ENCODE measurements around the gene ZNF543.
"Not testable (repeated sequence)": the region's sequence is repeated elsewhere in the genome, so short reads cannot be mapped to it uniquely, and the experiment has no call there.

The ZNF543 gene

GRCh38 chr19:57320180-57321084 is at the start of gene ZNF543:
ZNF543 (plus strand) TSS chr19:57320472; CDS start chr19:57320854, 382 bp downstream.
- DNase-seq = peak; percentile 85

DNA sequence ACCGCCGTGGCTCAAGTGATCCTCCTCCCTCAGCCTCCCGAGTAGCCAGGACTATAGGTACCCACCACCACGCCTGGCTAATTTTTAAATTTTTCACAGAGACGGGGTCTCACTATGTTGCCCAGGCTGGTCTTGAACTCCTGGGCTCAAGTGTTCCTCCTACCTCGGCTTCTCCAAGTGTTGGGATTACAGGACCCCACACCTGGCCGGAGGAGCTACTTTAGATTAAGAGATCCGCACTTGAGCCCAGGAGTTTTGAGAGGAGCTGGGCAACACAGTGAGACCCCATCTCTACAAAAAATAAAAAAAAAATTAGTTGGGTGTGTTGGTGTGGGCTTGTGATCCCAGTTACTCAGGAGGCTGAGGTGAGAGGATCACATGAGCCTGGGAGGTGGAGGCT is 49.0 kb upstream of the ZNF543 start:
- DNase-seq = no peak

- no peak for DNase-seq
Observed at GRCh38 chr19:57273014-57273413, 47.3 kb upstream of the ZNF543 start.

GRCh38 chr19:57276430-57276829 is 43.8 kb upstream of the ZNF543 start:
- DNase-seq = no peak

DNA sequence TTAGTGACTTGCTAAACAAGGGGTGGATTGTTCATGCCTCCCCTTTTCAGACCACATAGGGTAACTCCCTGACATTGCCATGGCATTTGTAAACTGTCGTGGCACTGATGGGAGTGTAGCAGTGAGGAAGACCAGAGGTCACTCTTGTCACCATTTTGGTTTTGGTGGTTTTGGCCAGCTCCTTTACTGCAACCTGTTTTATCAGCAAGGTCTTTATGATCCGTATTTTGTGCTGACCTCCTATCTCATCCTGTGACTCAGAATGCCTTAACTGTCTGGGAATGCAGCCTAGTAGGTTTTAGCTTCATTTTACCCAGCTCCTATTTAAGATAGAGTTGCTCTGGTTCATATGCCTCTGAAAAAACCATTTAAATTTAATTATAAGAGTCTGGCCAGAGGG is 41.8 kb upstream of the ZNF543 start:
- not testable (repeated sequence) for DNase-seq

DNA sequence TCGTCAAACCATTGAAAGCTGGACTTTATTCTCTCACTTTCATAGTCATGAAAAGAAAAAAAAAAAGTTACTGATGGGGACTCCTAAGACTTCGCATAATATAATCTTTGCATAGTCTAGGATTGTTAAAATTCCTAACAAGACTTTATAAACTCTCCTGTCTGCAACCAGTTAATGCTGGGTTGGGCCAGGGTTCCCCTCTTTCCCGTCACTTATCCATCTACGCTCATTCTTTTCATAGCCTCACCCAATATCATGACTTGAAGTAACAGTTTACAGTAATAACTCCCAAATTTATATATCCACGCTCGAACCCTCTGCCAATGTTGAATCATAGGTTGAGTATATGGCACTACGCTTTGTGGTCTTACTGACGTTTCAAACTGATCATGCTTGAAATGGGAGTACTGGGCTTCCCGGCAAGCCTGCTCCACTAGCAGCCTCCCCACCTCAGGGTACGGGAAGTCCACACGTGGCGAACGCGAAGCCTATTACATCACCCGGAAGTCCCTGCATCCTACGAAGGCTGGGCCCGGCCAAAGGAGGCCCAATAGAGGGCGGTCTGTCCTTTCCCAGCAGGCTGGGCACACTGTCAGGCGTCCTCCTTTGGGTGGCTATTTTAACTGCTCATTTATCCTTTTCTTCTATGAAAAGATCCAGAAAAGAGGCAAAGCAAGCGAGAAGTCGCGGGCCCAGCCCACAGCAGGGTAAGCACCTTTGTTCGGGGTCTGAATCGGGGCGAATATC is 40.7 kb upstream of the ZNF543 start:
- peak; percentile 69 for DNase-seq

GRCh38 chr19:57280165-57280961 is 39.9 kb upstream of the ZNF543 start, which contains the start of gene ZNF460:
ZNF460 (plus strand) TSS chr19:57280485; CDS start chr19:57280807, 322 bp downstream.
- DNase-seq = peak; percentile 94

- DNase-seq = peak; percentile 6
Observed at GRCh38 chr19:57280962-57281400, 39.3 kb upstream of the ZNF543 start.

- DNase-seq = no peak
Observed at GRCh38 chr19:57282011-57282643, 38.1 kb upstream of the ZNF543 start.

DNA sequence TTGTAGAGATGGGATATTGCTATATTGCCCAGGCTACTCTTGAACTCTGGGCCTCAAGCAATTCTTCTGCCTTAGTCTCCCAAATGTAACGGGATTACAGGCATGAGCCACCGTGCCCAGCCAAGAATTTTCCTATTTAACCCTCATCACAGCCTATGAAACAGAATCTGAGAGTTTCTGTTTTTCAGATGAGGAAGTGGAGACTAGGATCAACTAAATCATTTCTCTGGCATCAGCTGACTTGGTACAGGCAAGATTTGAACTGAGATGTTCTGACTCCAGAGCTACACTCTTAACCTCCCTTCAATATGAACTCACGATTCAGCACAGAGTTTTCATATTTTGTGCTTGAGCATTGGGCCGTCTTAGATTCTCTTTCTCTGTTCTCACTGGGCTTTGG is 31.9 kb upstream of the ZNF543 start:
- no peak for DNase-seq

- DNase-seq = no peak
Observed at GRCh38 chr19:57290970-57291369, 29.3 kb upstream of the ZNF543 start.

DNA sequence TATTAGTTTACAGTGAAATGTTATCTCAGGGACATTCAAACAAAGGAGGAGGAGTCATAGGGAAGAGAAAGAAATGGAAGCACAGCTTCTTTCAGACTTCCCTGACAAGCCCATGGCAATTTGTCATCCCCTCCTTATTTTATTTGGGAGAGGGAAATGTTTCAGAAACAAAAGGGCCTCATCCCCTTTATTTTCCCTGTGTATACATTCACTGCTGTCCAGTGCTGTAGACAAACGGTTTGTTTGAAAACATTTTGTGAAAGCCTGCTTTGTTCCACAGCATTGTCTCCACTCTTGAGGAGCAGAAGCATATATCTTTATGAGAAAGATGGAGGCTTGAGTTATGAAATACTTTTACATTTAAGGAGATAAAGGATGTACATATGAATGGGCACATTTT is 27.7 kb upstream of the ZNF543 start:
- no peak for DNase-seq

DNA sequence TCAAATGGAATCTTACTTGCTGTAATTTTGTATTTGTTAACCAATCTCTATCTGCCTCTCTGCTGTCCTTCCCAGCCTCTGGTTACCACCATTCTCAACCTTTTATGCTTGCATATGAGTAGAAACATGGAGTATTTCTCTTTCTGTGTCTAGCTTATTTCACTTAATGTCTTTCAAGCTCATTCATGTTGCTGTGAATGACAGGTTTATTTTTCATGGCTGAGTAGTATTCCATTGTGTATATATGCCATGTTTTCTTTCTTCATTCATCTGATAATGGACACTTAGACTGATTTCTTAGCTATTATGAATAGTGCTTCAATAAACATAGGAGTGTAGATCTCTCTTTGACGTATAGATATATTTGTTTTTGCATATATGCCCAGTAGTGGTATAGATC is 26.6 kb upstream of the ZNF543 start:
- DNase-seq = no peak

GRCh38 chr19:57302020-57302465 is 18.2 kb upstream of the ZNF543 start:
- DNase-seq = no peak

DNA sequence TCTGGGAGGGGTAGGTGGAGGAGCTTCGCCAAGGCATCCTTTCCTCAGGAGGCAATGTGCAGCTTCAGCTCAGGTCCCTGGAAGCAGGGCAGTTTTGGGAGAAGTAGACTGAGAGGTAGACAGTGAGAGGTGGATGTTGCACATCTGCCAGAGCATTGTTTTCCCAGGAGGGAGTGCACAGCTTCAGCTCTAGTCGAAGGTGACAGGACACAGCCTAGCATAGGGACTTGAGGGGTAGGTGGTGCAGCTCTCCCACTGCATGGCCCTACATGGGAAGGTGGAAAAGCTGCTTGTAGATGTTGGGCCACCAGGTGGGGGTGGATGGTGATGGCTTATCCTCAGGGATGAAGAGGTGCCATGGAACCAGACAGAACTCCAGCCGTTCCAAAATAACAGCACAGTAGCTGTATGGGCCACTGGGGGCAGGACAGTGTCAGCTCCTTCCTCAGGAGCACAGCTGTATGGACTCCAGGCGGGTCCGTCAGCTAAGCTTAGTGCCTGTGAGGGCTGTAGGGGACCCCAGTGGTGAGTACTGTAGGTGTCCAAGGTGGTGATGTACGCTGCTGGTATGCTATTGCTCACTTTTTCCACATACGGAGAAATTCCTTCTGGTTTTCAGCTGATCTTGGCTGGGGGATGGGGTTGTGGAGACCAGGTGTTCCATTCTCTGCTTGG is 17.4 kb upstream of the ZNF543 start:
- DNase-seq = no peak

GRCh38 chr19:57305056-57305455 is 15.2 kb upstream of the ZNF543 start:
- no peak for DNase-seq

GRCh38 chr19:57308514-57308913 is 11.8 kb upstream of the ZNF543 start:
- DNase-seq = no peak

GRCh38 chr19:57310792-57311191 is 9.5 kb upstream of the ZNF543 start:
- no peak for DNase-seq

GRCh38 chr19:57314146-57314545 is 6.1 kb upstream of the ZNF543 start:
- no peak for DNase-seq

GRCh38 chr19:57317503-57317902 is 2.8 kb upstream of the ZNF543 start:
- no peak for DNase-seq

GRCh38 chr19:57319869-57320179 is 448 bp upstream of the ZNF543 start:
- DNase-seq = no peak

- DNase-seq = no peak
Observed at GRCh38 chr19:57321116-57321515, 844 bp downstream of the ZNF543 start.
